Measurements from ENCODE around the gene XRCC5.
"Not testable (repeated sequence)": the region's sequence is repeated elsewhere in the genome, so short reads cannot be mapped to it uniquely, and the experiment has no call there.

Gene XRCC5

DNA sequence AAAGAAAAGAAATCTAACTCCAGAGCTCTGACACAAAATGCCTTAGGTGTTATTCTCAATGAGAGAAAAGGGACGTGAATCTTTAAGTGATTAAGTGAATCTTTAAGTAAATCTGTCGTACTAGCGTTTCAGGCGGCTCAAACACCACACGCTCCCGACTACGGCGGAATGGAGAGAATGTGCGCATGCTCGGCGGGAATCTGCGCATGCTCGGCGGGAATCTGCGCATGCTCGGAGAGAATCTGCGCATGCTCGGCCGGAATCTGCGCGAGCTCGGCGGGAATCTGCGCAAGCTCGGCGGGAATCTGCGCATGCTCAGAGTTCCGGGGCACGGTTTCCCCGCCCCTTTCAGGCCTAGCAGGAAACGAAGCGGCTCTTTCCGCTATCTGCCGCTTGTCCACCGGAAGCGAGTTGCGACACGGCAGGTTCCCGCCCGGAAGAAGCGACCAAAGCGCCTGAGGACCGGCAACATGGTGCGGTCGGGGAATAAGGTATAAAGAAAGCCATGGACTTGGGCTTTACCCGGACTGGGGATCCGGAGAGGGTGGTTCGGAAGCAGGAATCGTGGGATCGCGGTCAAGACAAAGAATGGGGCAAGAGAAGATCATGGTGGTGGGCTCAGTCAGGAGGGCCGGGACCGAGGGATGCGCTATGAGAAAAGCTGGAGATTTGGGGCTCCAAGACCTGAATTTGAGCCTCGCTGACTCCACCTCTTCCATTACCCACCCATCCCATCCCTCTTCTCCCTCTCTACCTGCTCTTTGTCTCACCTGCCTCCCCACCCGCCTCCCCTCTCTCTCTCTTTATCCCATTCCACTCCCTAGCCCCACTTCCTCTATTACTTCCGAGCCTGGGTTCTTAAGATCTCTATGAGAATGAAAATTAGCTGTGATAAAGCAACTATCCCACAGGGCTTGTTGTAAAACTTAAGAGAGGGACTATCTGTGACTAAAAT, at the start of gene XRCC5:
Gene XRCC5 (plus strand): TSS at position 382 of the 955 bp plus-strand sequence. CDS start 89 bp downstream, at position 471.
- peak; percentile 91 for DNase-seq (ENCODE audit: low read depth)

DNA sequence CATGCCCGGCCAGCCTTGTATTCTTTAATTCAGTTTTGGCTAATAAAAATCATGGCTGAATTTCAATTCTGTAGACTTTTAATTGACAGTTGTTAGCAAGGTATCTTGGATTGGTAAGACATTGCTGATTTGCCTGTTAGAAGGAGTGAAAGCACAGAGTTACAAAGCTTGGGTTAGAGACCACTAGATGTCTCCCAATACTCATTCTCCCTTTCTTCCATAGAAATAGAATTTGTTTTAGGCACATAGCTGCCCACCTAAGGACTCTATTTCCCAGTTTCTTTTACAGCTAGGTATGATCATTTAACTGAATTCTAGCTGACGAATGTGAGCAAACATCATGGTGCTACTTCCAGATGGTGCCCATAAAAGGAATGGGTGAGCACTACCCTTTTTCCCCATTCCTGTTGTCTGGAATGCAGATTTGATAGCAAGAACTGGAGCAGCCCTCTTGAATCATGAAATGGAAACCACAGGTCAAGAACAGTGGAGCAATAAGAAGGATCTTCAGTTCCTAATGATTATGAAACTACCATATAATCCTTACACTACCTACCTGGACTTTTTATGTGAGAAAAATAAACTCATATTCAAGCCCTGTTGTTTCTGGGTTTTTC, 45.0 kb upstream of the XRCC5 start:
- no peak for DNase-seq (ENCODE audit: low read depth)

DNA sequence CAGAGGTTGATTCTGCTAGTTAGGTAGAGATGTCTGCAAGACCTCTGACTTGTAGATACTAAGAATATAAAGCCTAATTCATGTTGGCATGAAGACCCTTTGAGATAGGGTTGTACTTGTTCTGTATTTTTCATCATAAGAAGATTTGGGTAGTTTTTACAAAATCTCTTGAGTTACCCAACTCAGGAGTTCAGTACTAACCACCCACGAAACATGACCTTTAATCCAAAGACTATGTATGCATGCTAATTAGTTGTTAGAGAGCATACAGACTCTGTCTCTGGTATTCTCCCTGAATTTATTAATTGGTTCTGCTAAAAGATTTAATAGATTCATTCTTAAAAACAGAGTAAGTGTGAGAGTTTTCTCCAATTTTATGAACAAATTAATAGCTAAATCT, 44.5 kb upstream of the XRCC5 start:
- DNase-seq (ENCODE audit: low read depth) = no peak

DNA sequence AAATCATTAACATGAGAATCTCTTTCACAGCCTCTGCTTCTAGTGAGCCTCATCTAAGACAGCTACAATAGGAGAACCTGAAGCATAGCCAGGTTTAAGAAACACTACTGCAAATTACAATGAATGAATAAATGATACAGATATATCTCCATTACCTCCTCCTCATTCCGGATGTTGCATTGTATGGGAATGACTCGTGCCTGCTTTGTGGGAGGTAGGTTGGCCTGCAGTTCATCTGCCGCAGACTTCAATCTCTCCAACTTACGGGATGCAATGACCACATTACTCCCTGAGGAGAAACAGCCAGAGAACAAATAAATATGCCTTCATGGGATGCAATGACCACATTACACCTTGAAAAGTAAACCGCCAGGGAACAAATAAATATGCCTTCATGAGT, 42.9 kb upstream of the XRCC5 start:
- DNase-seq (ENCODE audit: low read depth) = no peak

DNA sequence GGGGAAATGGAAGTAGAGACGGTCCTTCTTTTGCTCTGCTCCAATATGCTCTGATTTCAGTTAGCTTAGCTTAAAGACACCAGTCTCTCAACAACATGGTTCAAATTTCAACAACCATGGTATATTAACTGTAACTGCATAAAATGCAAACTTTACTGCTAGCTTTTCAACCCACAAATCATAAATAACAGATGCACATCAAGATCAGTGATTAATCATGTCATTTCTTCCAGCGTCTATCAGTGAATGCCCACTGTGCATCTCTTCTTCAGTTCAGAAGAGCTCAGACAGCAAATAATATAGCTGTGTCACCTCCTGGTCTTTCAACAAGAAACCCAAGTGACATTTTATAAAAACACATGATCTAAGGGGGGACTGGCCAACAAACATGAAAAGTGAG, 40.1 kb upstream of the XRCC5 start:
- no peak for DNase-seq (ENCODE audit: low read depth)

DNA sequence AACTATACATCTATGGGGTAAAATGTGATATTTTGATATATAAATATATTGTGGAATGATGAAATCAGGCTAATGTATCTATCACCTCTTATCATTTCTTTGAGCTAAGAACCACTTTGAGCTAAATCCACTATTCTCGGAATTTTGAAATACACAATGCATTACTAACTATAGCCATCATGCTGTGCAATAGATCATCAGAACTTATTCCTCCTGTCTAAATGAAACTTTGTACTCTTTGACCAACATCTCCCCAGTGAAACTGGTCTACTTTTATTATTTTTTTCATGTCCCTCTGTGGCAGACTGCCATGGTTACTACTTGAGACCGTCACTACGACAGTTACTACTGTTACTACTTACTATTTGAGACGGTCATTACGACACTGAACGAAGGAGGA, 39.0 kb upstream of the XRCC5 start:
- no peak for DNase-seq (ENCODE audit: low read depth)

DNA sequence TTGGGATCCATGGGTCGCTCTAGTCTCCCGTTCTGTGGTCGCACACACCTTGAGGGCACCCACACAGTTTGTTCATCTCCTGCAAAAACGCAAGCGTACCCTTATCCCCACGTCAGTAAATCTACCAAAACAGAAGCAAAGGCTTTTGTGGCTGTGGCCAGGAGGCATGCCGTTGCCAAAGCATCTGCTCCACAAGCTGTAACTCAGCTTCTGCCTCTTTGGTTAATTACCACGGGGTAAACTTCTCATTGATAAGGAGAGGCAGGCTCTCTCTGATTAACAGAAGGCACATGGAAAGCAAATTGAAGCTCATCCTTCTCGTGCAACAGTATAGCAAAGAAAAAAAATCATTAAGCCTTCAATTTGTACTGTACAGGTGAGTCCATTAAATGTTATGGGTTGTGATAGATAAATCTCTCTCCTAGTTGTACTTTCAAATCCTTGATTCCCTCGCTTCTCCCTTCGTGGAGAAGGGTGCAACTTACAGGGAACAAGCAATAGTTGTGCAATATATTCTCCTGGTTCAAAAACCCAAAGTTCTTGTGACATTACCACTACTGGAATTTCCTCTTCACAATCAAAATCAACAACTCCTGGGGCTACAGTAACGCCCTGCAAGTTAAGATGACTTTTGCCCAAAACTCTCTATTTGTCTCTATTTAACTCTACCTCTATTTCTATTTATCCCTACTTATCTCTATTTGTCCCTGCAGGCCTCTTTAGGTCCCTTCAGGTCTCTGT, 37.9 kb upstream of the XRCC5 start:
- no peak for DNase-seq (ENCODE audit: low read depth)

DNA sequence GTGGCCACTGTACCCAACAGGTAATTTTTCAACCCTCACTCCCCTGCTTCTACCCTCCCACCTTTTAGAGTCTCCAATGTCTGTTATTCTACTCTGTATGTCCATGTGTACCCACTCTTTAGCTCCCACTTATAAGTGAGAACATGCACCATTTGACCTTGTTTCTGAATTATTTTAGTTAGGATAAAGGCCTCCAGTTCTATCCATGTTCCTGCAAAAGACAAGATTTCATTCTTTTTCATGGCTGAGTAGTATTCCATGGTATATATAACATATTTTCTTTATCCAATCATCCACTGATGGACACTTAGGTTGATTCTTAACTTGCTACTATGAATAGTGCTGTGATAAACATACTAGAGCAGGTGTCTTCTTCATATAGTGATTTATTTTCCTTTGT, 36.7 kb upstream of the XRCC5 start:
- DNase-seq (ENCODE audit: low read depth) = no peak

DNA sequence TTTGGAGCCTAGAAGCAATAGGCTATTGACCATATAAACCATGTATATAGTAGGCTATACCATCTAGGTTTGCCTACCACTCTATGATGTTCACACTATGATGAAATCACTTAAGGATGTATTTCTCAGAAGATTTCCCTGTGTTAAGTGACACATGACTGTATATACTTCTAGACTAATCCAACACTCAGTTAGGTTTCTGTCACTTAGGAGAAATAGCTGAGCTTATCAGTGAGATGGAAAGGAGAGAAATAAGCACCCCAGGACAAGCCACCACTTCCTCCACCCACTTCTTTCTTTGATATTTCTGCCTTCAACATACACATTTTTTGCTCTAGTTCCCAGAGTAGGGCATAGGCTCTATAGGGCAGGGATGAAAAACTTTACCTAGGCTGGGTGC, 35.4 kb upstream of the XRCC5 start:
- no peak for DNase-seq (ENCODE audit: low read depth)

DNA sequence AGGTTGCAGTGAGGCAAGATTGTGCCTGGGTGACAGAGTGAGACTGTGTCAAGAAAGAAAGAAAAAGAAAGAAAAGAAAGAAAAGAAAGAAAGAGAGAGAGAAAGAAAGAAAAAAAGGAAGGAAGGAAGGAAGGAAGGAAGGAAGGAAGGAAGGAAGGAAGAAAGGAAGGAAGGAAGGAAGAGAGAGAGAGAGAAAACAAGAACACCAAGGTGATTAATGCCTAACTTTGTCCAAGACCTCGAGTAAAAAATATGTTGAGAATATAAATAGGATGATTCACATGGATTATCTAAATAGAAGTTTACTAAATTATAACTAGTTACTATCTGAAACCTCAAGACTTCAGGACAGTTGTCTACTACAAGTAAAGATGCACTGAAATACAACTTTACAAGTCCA, 34.8 kb upstream of the XRCC5 start:
- no peak for DNase-seq (ENCODE audit: low read depth)

DNA sequence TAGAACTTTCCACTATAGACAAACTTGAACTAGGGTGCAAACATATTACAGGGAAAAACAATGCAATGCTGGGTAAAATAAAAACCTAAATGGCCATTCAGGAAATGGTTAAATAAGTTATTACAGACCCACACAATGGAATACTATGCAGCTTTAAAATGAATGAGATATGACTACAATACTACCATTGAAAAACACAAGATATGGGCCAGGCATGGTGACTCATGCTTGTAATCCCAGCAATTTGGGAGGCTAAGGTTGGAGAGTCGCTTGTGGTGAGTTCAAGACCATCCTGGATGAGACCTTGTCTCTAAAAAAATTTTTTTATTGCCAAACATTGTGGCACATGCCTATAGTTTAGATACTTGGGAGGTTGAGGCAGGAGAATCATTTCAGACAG, 34.4 kb upstream of the XRCC5 start:
- DNase-seq (ENCODE audit: low read depth) = no peak

DNA sequence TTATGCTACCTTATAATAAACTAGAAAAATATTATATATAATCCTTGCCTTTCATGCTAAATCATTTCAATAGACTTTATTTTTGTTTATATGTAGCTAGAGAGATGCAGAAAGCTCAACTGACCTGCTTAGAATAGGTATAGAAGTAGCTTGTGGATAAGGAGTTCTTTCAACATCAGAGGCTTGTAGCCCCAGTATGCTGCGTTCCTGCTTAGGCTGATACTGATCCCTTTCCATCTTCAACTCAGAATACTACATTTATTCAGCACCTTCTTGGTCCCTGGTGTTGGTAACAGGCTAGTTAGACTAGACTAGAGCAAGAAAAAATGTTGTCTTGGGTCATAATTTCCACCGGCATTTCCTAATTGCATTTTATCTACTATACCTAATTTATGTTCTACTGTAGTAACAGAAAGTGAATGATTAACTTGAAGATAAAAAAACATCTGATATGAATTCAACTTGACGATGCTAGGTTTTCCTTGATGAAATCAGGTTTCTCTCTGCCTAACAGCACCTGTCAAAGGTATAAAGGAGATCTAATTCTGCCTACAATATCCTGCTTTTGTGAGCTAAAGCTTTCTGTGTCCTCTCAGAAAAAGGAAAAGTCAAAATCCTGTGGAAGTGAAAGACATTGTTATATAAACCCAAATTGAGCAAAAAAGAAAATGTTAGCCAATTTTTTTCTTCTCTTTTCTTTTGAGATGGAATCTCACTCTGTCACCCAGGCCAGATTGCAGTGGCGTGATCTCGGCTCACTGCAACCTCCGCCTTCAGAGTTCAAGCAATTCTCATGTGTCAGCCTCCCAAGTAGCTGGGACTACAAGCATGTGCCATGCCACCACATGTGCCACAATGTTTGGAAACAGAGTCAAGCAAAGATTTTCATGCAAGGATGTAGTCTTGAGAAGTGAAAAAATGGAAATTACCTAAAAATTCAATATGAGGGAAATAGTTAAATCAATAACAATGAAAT, 33.4 kb upstream of the XRCC5 start:
- no peak for DNase-seq (ENCODE audit: low read depth)

DNA sequence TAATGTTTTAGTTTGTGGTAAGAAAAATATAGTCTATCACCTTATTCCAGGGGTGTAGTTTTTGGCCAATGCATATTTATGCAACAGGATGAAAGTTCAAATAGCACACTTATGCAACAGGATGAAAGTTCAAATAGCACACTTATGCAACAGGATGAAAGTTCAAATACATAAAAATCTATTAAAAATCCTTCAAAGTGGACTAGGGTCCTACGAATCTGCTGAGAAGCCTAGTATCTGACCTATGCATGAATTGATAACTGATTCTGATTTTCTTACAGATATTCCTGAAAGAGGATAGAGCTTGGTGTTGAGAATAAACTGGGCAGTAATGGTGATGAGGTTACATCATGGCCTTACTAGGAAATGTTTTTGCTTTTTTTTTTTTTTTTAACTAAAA, 30.4 kb upstream of the XRCC5 start:
- DNase-seq (ENCODE audit: low read depth) = no peak

DNA sequence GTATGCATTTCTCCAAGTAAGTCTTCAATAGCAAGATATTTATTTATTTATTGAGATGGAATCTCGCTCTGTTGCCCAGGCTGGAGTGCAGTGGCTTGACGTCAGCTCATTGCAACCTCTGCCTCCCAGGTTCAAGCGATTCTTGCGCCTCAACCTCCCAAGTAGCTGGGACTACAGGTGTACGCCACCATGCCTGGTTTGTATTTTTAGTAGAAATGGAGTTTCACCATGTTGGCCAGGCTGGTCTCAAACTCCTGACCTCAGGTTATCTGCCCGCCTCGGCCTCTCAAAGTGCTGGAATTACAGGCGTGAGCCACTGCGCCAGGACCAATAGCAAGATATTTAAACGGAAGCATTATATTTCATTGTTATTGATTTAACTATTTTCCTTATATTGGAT, 29.1 kb upstream of the XRCC5 start:
- not testable (repeated sequence) for DNase-seq (ENCODE audit: low read depth)

DNA sequence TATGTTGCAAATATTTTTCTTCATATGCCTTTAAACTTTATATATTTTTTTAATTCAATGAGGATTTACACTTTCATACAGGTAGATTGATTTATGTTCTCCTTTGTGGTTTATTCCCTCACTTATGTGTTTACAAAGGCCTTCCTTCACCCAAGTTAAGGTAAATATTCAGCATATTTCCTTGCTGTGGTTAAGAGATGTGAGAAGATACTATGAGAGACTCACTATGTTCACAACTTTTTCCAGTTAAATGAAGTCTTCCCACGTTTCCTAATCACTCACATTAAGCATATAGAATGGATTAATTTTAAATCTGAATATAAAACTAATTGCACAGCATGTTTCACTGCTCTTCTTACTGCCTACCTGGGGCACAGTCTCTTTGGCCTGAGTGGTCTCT, 28.1 kb upstream of the XRCC5 start:
- no peak for DNase-seq (ENCODE audit: low read depth)

DNA sequence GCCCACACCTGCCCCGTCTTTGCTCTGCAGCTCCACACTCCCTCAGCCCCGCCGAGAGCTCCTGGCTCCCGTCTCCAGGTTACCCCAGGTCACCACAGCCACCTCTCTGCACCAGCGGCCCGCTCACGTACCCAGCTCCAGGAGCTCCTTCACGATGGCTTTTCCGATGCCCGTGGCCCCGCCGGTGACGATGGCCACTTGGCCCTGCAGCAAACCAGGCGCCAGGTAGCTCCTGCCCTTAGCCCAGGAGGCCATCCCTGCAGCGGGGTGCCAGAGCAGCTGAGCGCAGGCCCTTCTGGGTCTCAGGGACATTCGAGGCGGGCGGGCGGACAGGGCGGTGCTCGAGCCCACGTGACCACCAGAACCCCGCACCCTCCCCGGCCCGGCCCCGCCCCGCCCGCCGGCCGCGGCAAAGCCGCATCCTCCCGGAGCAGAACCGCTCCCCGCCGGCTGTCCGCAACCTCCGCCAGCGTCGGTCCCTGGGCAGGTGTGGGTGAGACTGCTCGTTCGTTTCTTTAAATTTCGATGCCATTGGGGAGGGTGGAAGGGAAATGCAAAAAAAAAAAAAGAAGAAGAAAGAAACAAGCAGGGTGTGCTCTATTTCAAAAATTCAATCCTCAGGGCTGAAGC, 27.5 kb upstream of the XRCC5 start, which contains the start of the genes PECR and TMEM169:
Gene PECR (minus strand): TSS at position 323 of the 630 bp plus-strand sequence. CDS start 68 bp downstream, at position 255.
Gene TMEM169 (plus strand): TSS at position 433 of the 630 bp plus-strand sequence. CDS start 14,045 bp downstream, outside the sequence.
- DNase-seq (ENCODE audit: low read depth) = peak; percentile 65

DNA sequence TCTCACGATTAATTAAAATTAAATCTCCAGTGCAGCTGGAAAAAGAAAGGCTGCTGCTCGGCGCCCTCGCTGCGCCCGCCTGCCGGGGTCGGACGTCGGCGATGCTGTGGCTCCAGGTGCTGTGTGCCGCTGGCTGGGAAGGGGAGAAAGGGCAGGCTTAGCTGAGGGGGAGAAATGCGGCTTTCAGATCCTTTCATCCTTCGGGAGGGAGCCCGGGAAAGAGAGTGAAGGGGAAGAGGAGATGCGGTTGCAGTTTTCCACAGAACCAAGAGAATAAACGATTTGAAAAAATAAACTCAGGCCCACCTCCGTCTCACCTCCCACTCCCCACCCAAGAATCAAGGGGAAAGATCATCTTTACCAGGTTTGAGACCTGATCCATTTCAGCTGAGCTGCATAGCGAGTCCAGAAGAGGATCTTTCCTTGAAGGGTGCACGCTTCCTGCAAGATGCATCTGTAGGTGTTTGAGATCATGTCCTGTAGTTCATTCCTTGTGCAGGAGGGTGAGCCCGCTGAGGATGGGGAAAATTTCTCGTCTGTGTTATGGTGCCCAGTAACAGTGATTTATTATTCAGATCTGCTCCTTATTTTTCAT, 26.9 kb upstream of the XRCC5 start:
- no peak for DNase-seq (ENCODE audit: low read depth)

DNA sequence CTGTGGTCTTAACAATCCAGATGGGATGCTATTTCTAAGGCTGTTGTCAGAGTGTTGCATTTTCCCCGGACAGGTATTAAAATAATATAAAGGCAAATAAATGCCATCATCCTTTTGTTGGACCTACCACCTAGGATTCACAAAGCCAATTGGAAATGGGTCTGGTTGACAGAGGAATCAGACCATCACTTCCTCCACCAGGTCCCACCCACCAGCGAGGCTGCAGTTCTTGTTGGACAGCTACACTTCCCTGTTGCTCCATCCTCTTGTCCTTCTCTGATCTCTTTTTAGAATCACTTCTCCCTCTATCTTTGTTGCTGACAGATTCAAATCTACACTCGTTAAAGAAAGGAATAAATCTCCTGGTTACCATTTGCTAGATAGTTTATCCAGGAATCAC, 26.3 kb upstream of the XRCC5 start:
- DNase-seq (ENCODE audit: low read depth) = no peak

DNA sequence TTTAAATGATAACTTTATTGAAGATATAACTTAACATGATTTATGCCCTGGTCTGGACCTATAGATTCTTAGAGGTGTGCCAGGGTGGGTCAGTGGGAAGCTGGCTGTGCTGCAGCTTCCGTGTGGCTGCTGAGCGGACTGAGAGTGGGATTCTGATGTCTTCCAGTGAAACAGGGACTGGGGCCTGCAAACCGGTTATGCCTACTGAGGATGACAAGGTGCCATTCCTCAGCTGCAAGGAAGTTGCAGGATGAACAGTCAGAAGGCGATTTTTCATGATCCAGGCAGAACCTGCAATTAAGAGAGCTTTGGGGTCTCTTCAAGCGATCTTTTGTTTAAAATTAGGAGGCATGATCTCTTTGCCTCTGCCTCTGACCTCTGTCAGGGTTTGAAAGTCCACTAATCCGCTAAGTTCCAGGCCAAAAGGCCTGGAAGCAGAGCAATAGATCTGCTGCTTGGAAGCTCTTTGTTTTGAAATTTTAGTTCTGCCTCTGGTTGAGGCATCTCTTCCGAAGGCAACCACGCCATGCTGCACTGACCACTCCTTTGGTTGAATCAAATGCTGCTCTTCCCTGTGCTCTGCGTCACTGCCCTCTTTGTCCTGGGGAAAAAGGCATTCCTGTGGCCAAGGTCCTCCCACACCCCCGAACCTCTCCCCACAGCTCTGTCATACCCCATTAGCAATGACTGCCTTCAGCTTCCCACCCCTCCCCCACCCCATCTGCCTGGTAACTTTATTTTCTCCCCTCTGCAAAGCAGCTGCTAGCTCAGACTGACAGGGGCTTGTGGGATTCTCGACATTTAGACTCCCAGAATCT, 25.5 kb upstream of the XRCC5 start:
- DNase-seq (ENCODE audit: low read depth) = no peak

DNA sequence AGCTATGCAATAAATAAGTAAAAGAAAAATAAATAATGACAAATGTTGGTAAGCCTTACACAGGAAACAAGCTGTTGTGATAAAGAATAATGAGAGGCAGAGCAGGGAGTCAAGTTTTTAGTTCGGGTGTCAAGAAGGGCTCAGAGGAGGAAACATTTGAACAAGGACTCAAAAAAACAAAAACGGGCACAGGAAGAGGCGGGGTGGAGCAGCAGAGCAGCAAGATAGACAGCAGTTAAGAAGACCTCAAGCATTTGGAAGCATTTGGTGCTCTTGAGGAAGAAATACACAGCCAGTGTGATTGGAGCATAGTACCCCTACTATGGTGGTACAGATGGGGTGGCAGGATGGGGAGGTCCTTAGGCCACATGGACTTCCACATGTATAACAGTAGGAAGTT, 24.6 kb upstream of the XRCC5 start:
- no peak for DNase-seq (ENCODE audit: low read depth)
